Transverse colon (tissue), 4 donors: Measurements from ENCODE around the gene BTG2. TPM values are rescaled to one million over a fixed set of nuclear protein-coding genes. Genes with fewer than 3 reads are reported as not detected.
A peak's percentile ranks its signal among the peaks of the same experiment; 100 is the strongest.

Experiments
- DNase-seq: peaks from one replicate; pipeline ENCODE4 v3.0.0-alpha.2; 2019
- H3K27ac ChIP-seq, 4 donors: fragments of 200-600 bp; sonication (generic); 2 replicates each; pipeline ENCODE4 v1.5.1; 2016 to 2018; ENCODE audit warnings: inconsistent platforms in 4 of 4
- H3K27me3 ChIP-seq: fragments of 200-600 bp; sonication (generic); 2 replicates; pipeline ENCODE4 v1.5.1; 2017; ENCODE audit warnings: inconsistent platforms
- H3K36me3 ChIP-seq, 4 donors: fragments of 200-600 bp; sonication (generic); 2 replicates each; pipeline ENCODE4 v1.5.1; 2017 to 2019; ENCODE audit warnings: inconsistent platforms in 4 of 4
- H3K4me1 ChIP-seq, 4 donors: fragments of 200-600 bp; sonication (generic); 2 replicates each; pipeline ENCODE4 v1.5.1; 2017 to 2020; ENCODE audit warnings: inconsistent platforms in 4 of 4
- H3K4me3 ChIP-seq, 4 donors: fragments of 200-600 bp; sonication (generic); 1 replicate in 1 of 4; 2 replicates in 3 of 4; pipeline versions ENCODE4 v1.5.1 to v1.6.1; 2017 to 2019; ENCODE audit warnings: inconsistent platforms in 4 of 4
- H3K9me3 ChIP-seq, 2 donors: fragments of 200-600 bp; sonication (generic); 2 replicates each; pipeline ENCODE4 v1.5.1; 2017 to 2019; ENCODE audit warnings: inconsistent platforms in 2 of 2
- EP300 ChIP-seq: sonication (generic); formaldehyde crosslinking; IDR thresholded peaks from one replicate; pipeline ENCODE4 v1.6.1; 2017; ENCODE audit warnings: antibody characterized with exemption, low read depth
- POLR2A ChIP-seq: fragments of 450-650 bp; IDR thresholded peaks from one replicate; pipeline ENCODE4 v1.6.1; 2016; ENCODE audit warnings: antibody characterized with exemption, mild to moderate bottlenecking, moderate library complexity
- POLR2AphosphoS5 ChIP-seq, 3 donors: sonication (generic); formaldehyde crosslinking; IDR thresholded peaks; one replicate each; pipeline ENCODE4 v1.6.1; 2016; ENCODE audit warnings: antibody characterized with exemption in 3 of 3
- WGBS, 2 donors: methylation state at CpG; one replicate each; pipeline ENCODE4 v1.1.5; 2018; ENCODE audit warnings: low coverage in 1 of 2; 5-methylcytosine and 5-hydroxymethylcytosine counted together
- in situ Hi-C, 4 donors: fragments of 200-750 bp; cut with MboI; loops; one replicate each; pipeline versions ENCODE4 v1.15.0 to v1.15.1; 2017; ENCODE audit warnings: low sequenced_read_pairs in 3 of 4, low pct_ligation_motif_present in 1 of 4, low pct_unique_long_range_greater_than_20kb in 1 of 4
- intact Hi-C: fragments of 100-400 bp; cut with DNase I; formaldehyde crosslinking; loops from one replicate; pipeline ENCODE4 v1.15.1; 2023; ENCODE audit warnings: low total_unique reads
- total RNA-seq, 4 donors: library from RNA; depleted of rRNA; stranded (reverse); fragments of >200 nt; gene quantifications; one replicate each; pipeline ENCODE4 v1.1.0, GENCODE V29; 2016
- TF ChIP-seq, protein P1 (sequence below), 5 experiments: fragments of 200-600 bp in 3 of 5; fragments of 450-650 bp in 2 of 5; sonication (generic) in 3 of 5; IDR thresholded peaks; 1 replicate in 2 of 5; 2 replicates in 3 of 5; pipeline ENCODE4 v1.5.1; 2016 to 2017; ENCODE audit warnings: antibody characterized with exemption in 5 of 5, inconsistent platforms in 3 of 5, mild to moderate bottlenecking in 2 of 5, moderate library complexity in 1 of 5

BTG2 gene
- total RNA-seq, 4 donors from 2014 or later, result 98.9 to 144 (median 142) TPM

DNA sequence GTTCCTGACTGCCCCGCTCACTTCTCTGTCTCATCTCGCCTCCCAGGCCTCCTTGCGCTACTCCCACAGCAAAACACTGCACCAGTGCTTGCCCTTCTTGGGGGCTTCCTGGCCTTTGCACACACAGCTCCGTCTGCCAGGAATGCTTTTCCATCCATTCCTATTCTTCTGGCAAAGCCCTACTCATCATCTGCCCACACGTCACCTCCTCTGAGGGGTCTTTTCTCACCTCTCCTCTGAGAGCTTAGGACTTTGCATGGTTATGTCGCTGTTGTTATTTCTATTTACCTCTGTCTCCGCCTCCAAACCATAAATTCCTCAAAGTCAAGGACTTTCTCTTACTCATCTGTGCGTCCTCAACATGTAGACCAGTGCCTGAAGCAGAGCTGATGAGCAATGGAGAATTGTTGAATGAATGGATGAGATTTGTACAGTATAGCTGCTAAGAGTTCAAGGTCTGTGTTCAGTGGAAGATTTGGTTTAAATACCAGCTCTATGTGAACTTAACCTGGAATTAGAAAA is 26.4 kb upstream of the BTG2 start:
- no peak for DNase-seq
- peaks cover 33 to 78% (median 52%) of the 10 kb centered on the region in 4 donors for H3K4me1 ChIP-seq
- H3K9me3 ChIP-seq, result no peaks in the 10 kb centered on the region
- 36 to 68% methylated on average over 5 to 8 of the region's 8 CpGs for WGBS, 2 donors
- H3K27me3 ChIP-seq, result no peaks in the 10 kb centered on the region
- no peak overlapping the region for H3K4me3 ChIP-seq
- in situ Hi-C loops (loop anchor here in 2 of 4 donors (10.0 kb wide), 1 partner anchor 206 kb away; no protein-coding TSS in a partner anchor), intact Hi-C loops (loop anchor here (1.0 to 5.0 kb wide), 2 partner anchors 26 to 198 kb away; partner anchors contain the start of genes BTG2 and PRELP)
- H3K27ac ChIP-seq, result peak overlapping the region; percentile 83 to 89 (median 87)
- TF ChIP-seq POLR2A, result no peak
- TF ChIP-seq, protein P1, sequence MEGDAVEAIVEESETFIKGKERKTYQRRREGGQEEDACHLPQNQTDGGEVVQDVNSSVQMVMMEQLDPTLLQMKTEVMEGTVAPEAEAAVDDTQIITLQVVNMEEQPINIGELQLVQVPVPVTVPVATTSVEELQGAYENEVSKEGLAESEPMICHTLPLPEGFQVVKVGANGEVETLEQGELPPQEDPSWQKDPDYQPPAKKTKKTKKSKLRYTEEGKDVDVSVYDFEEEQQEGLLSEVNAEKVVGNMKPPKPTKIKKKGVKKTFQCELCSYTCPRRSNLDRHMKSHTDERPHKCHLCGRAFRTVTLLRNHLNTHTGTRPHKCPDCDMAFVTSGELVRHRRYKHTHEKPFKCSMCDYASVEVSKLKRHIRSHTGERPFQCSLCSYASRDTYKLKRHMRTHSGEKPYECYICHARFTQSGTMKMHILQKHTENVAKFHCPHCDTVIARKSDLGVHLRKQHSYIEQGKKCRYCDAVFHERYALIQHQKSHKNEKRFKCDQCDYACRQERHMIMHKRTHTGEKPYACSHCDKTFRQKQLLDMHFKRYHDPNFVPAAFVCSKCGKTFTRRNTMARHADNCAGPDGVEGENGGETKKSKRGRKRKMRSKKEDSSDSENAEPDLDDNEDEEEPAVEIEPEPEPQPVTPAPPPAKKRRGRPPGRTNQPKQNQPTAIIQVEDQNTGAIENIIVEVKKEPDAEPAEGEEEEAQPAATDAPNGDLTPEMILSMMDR (IDR thresholded peaks at IDR 0.05), result no peak
- TF ChIP-seq POLR2AphosphoS5 (IDR thresholded peaks at IDR 0.05), result no peak
- TF ChIP-seq EP300, result no peak
- H3K36me3 ChIP-seq, result no peaks in the 10 kb centered on the region

DNA sequence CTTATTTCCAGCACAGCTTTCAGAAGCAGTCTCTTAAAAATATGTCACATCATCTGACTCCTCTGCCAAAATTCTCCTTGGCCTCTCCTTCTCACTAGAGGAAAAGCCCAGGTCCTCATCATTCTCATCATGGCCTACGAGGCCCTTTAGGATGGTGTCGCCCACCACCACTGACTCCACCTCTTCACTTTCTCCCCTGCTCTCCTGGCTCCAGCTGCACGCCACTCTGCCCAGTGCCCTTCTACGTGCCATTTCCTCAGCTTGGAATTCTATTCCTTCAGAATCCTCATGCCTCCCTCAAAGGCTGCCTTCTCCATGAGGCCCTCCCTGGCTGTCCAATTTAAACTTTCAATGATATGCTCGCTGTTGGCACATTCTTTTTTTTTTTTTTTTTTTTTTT is 25.3 kb upstream of the BTG2 start:
- in situ Hi-C loops (no loop called here), intact Hi-C loops (no loop called here)
- no peaks in the 10 kb centered on the region for H3K27me3 ChIP-seq
- peaks cover 30 to 74% (median 47%) of the 10 kb centered on the region in 4 donors for H3K4me1 ChIP-seq
- no peak overlapping the region for H3K4me3 ChIP-seq
- WGBS, 2 donors, result 73 to 97% methylated on average over 2 to 5 of the region's 5 CpGs
- H3K36me3 ChIP-seq, result no peaks in the 10 kb centered on the region
- H3K9me3 ChIP-seq, result no peaks in the 10 kb centered on the region
- no peak for DNase-seq
- TF ChIP-seq POLR2AphosphoS5 (IDR thresholded peaks at IDR 0.05) (no peak), POLR2A (no peak), EP300 (no peak)
- TF ChIP-seq, protein P1 (IDR thresholded peaks at IDR 0.05), result no peak
- H3K27ac ChIP-seq, result peak overlapping the region; percentile 83 to 89 (median 87)

DNA sequence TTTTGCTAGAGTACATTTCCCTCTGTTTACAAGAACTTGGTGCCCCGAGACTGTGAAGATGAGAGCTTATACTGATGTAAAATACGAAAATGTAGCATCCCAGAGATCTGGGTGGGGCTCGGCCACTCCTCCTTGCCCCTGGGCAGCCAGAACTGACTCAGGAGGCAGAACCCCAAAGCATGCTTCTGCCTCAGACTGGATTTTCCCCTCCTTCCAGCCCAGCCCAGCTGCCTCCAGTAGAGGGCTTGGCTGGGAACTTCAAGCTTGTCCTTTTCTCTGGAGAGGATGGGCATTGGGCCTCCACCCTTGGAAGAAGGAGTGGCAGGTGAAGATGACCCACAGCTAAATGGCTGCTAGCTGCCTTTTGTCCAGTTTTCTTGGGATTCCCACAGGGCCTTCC is 24.3 kb upstream of the BTG2 start:
- no peak for DNase-seq

DNA sequence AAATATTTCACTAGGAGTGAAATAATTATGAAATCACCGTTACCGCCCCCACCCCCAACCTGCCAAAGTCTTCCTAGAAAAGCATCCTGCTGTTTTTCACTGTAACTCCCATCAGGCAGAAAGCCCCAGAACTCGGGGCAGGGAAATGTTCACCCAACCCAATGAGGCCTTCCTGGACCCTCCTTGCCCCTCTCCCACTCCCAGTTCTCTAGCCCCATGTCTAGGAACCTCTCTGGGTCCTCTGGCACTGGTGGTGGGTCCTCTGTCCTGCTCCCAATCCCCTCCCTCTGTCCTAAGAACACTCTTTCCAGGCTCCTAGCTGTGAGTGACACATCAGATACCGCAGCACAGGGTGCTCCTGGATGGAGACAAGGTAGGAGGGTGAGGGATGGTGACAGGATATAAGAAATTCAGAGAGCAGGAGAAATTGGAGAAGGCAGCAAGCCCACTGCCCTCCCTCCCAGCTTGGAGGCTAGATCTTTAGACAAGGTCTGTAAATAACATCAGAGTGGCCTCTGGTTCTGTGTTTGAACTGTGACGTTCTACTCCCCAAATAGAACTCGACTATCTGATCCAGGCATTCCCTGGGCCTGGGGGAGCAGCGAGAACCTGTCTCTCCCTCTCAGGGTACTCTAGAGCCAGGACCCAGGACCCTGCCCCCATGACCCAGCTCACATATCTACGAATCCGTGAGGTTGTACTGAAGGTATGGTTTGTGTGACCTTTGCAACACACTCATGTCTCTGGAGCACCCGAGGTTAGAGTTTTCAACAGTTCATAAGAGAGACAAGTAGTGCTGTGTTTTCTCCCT is 23.3 kb upstream of the BTG2 start:
- H3K27ac ChIP-seq, result peak overlapping the region; percentile 83 to 89 (median 87)
- in situ Hi-C loops (no loop called here), intact Hi-C loops (no loop called here)
- DNase-seq, result no peak
- WGBS, 2 donors, result 77% methylated on average over 8 to 10 of the region's 10 CpGs
- H3K4me3 ChIP-seq, result no peak overlapping the region
- H3K27me3 ChIP-seq, result no peaks in the 10 kb centered on the region
- H3K9me3 ChIP-seq, result no peaks in the 10 kb centered on the region
- H3K4me1 ChIP-seq, result peaks cover 47 to 76% (median 57%) of the 10 kb centered on the region in 4 donors
- H3K36me3 ChIP-seq, result no peaks in the 10 kb centered on the region
- TF ChIP-seq EP300 (no peak), POLR2A (no peak), POLR2AphosphoS5 (IDR thresholded peaks at IDR 0.05) (no peak)
- TF ChIP-seq, protein P1 (IDR thresholded peaks at IDR 0.05), result no peak

More for the DNA sequence above, 24.3 kb upstream of the BTG2 start:
- Histone ChIP-seq H3K4me1 (peaks cover 40 to 74% (median 51%) of the 10 kb centered on the region in 4 donors), H3K27me3 (no peaks in the 10 kb centered on the region), H3K9me3 (no peaks in the 10 kb centered on the region), H3K4me3 (no peak overlapping the region), H3K27ac (peak overlapping the region; percentile 83 to 89 (median 87)), H3K36me3 (no peaks in the 10 kb centered on the region)
- WGBS, 2 donors, result 60 to 69% methylated on average over 1 to 3 of the region's 3 CpGs
- TF ChIP-seq, protein P1 (IDR thresholded peaks at IDR 0.05), result no peak
- TF ChIP-seq POLR2AphosphoS5 (IDR thresholded peaks at IDR 0.05), result peak in 1 of 3 donors; percentile 9
- intact Hi-C loops (no loop called here), in situ Hi-C loops (no loop called here)
